Omental fat pad (tissue), 4 donors: ENCODE data around the gene TVP23A. TPM values are rescaled to one million over a fixed set of nuclear protein-coding genes. Genes with fewer than 3 reads are reported as not detected.

ENCODE experiments used
- ATAC-seq: fragments of 150-250 bp; one replicate; pipeline ENCODE4 v1.9.1; 2016; ENCODE audit warnings: mild to moderate bottlenecking, moderate library complexity; ENCODE audit not compliant: low FRiP score
- DNase-seq: peaks from one replicate; pipeline ENCODE4 v3.0.0-alpha.2; 2019; ENCODE audit warnings: low spot score
- CTCF ChIP-seq, 3 donors: fragments of 450-650 bp; IDR thresholded peaks; one replicate each; pipeline ENCODE4 v1.5.1; 2016 to 2017; ENCODE audit warnings: antibody characterized with exemption in 3 of 3, mild to moderate bottlenecking in 3 of 3, moderate library complexity in 2 of 3
- total RNA-seq, 4 donors: library from RNA; depleted of rRNA; stranded (reverse); fragments of >200 nt; gene quantifications; one replicate each; pipeline ENCODE4 v1.1.0, GENCODE V29; 2016

The TVP23A gene
- total RNA-seq, 4 donors from 2014 or later = 0.25 to 1.5 (median 0.84) TPM

GRCh38 chr16:10770907-10771306, 47.7 kb downstream of the TVP23A start:
- TF ChIP-seq CTCF (IDR thresholded peaks at IDR 0.05) = no peak
- ATAC-seq = no peak
- no peak for DNase-seq

DNA sequence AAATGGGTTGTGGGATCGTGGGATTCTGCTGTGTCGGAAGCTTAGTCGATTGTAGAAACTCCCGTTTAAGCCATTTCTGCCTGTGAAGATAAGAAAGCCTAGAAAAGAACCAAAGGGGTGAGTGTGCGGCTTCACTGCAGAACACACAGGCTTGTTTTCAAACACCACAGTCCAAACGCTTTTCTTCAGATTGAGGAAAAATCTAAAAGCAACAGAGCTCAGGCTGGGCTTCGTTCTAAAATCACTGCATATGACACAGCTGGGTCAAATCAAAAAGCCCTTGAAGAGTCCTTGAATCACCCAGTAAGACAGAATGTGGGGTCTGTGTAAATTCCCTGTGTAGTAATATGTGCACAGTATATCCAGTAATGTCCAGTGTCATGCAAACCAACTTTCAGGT, 49.2 kb downstream of the TVP23A start:
- TF ChIP-seq CTCF (IDR thresholded peaks at IDR 0.05) = no peak
- ATAC-seq (no peak), DNase-seq (no peak)

GRCh38 chr16:10767127-10767526, 51.5 kb downstream of the TVP23A start:
- TF ChIP-seq CTCF (IDR thresholded peaks at IDR 0.05) = no peak
- no peak for ATAC-seq

DNA sequence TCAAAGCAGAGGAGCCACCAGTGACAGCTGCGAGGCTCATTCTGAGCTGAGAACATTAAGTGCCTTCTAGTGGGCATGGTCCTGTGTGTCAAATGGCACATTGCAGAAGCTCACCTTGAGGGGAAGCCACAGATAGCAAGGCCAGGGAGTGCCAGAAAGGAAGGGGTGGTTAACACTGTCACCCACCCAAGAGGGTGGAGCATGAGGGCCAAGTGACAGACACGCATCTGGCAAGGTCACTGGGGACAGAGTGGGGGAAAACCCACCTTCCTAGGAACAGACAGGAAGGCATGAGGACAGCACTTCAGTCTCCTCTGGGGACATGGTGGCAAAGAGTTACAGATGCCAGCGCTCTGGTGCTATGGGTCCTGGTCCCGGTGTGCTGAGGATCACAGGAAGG, 52.8 kb downstream of the TVP23A start:
- DNase-seq (no peak), ATAC-seq (no peak)
- TF ChIP-seq CTCF (IDR thresholded peaks at IDR 0.05) = no peak

More at GRCh38 chr16:10767127-10767526, 51.5 kb downstream of the TVP23A start:
- no peak for DNase-seq

DNA sequence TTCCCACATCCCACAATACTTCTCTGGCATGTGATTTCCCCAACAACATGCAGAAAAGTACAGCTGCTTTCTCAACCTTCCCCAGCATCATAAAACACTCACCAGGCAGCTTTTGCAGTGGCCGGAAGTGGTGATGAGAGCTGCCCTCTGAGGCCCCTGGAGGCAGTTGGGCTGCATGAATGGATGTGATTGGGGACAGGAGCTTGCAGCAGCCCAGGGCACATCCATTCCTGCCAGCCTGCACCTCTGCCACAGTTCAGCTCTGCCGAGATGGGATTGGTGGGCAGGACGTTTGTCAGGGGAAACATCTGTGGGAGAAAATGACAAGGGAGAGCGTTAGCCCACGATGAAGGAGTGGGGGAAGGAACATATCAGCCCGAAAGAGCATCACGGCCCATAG, 55.1 kb downstream of the TVP23A start:
- no peak for ATAC-seq
- no peak for DNase-seq
- TF ChIP-seq CTCF (IDR thresholded peaks at IDR 0.05) = no peak

DNA sequence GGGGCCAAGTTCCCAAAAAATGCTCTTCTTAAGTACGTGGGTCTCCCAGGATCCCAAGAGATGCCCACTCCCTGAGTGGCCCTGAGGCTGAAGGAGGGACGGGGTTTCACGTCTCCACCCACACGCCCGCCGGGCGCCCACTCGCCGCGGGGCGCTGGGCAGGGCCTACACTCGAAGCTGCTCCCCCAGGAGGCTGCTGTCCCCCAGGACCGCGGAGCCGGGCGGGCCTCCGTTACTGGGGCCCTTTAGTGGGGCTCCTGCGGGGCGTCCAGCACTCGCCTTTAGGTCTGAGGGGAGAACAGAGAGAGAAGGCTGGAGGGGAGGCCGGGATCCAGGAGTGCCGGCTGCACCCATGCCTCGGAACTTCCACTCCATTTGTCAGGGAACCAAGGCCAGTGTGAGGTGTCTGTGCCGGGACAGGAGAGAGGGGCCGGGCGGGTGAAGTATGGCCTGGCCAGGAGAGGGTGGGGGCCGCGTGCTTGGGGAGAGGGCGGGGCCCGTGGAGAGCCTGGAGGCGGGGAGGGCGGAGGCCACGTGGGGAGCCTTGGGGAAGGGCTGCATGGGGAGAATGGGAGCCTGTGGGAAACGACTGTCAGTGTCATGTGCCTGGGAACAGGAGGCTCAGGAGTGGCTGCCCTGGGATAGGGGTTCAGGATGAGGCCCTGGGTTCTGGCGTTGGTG, 56.1 kb downstream of the TVP23A start:
- DNase-seq = no peak
- no peak for TF ChIP-seq CTCF (IDR thresholded peaks at IDR 0.05)
- no peak for ATAC-seq

- DNase-seq (no peak), ATAC-seq (no peak)
- TF ChIP-seq CTCF (IDR thresholded peaks at IDR 0.05) = no peak
Measured at GRCh38 chr16:10761373-10761772, 57.2 kb downstream of the TVP23A start.
